HG02981 (cell line): ENCODE measurements around the gene SMC4.
A peak's percentile ranks its signal among the peaks of the same experiment; 100 is the strongest.
"Not testable (repeated sequence)": the region's sequence is repeated elsewhere in the genome, so short reads cannot be mapped to it uniquely, and the experiment has no call there.

Source experiments
- ATAC-seq: cut with Tn5 transposase; IDR thresholded peaks from one replicate; pipeline ENCODE4 v1.9.1; 2021; ENCODE audit warnings: mild to moderate bottlenecking, moderate library complexity; ENCODE audit not compliant: unreplicated experiment

SMC4 gene

GRCh38 chr3:160444411-160444810, 45.0 kb downstream of the SMC4 start:
- no peak for ATAC-seq

- no peak for ATAC-seq
Measured at GRCh38 chr3:160445854-160446253, 46.4 kb downstream of the SMC4 start.

- no peak for ATAC-seq
Measured at GRCh38 chr3:160446522-160447056, 47.1 kb downstream of the SMC4 start.

GRCh38 chr3:160447544-160447943, 48.1 kb downstream of the SMC4 start:
- ATAC-seq, result no peak

- peak; percentile 31 for ATAC-seq
Measured at GRCh38 chr3:160448845-160449635, 49.6 kb downstream of the SMC4 start.

- peak; percentile 96 for ATAC-seq
Measured at GRCh38 chr3:160449636-160450598, 50.5 kb downstream of the SMC4 start, which contains the start of gene TRIM59. Gene TRIM59 (minus strand): TSS chr3:160449786. CDS start chr3:160439183, 10,603 bp downstream.

- no peak for ATAC-seq
Measured at GRCh38 chr3:160450846-160451245, 51.4 kb downstream of the SMC4 start.

- no peak for ATAC-seq
Measured at GRCh38 chr3:160451602-160452001, 52.2 kb downstream of the SMC4 start.

- ATAC-seq, result not testable (repeated sequence)
Measured at GRCh38 chr3:160452251-160452650, 52.8 kb downstream of the SMC4 start.

GRCh38 chr3:160454995-160455394, 55.5 kb downstream of the SMC4 start:
- no peak for ATAC-seq

GRCh38 chr3:160455846-160456245, 56.4 kb downstream of the SMC4 start:
- no peak for ATAC-seq

- no peak for ATAC-seq
Measured at GRCh38 chr3:160458151-160458550, 58.7 kb downstream of the SMC4 start.

GRCh38 chr3:160459450-160459970, 60.1 kb downstream of the SMC4 start:
- ATAC-seq, result no peak

GRCh38 chr3:160460033-160460432, 60.6 kb downstream of the SMC4 start:
- no peak for ATAC-seq

GRCh38 chr3:160464321-160464720, 64.9 kb downstream of the SMC4 start:
- no peak for ATAC-seq

GRCh38 chr3:160464971-160465370, 65.5 kb downstream of the SMC4 start:
- ATAC-seq, result no peak

- ATAC-seq, result no peak
Measured at GRCh38 chr3:160470181-160470580, 70.7 kb downstream of the SMC4 start.

- peak; percentile 45 for ATAC-seq
Measured at GRCh38 chr3:160471892-160472291, 72.4 kb downstream of the SMC4 start.

- ATAC-seq, result no peak
Measured at GRCh38 chr3:160472344-160472743, 72.9 kb downstream of the SMC4 start.

- ATAC-seq, result no peak
Measured at GRCh38 chr3:160473221-160473620, 73.8 kb downstream of the SMC4 start.

- no peak for ATAC-seq
Measured at GRCh38 chr3:160473978-160474377, 74.5 kb downstream of the SMC4 start.
